IMR-90 (cell line): ENCODE measurements around the gene FGF12. TPM values are rescaled to one million over a fixed set of nuclear protein-coding genes. Genes with fewer than 3 reads are reported as not detected.

Source experiments
- ATAC-seq: fragments of 200-7000 bp; cut with Tn5 transposase; 2 replicates; pipeline ENCODE4 v1.9.1; 2020; ENCODE audit warnings: low read depth, mild to moderate bottlenecking, moderate library complexity
- BruUV-seq: library from RNA; stranded (reverse); fragments of 400-500 nt; replicated peaks from 2 replicates; lab custom pipeline; 2021; lab: Mats Ljungman, UMichigan
- CTCF ChIA-PET: fragments of 300-600 bp; formaldehyde crosslinking; extraction: SDS; loops from one replicate; lab custom pipeline; 2021; ENCODE audit warnings: antibody characterized with exemption; lab: Yijun Ruan, JAX
- POLR2A ChIA-PET: fragments of 300-600 bp; sonication (Branson Sonifier 250); formaldehyde crosslinking; loops from one replicate; lab custom pipeline; 2022; ENCODE audit warnings: antibody characterized with exemption; ENCODE audit not compliant: unreplicated experiment; lab: Charles Lee
- DNase-seq: peaks from one replicate; pipeline ENCODE4 v3.0.0; 2013
- H2AFZ ChIP-seq: replicated peaks from 2 replicates; pipeline ENCODE3; 2013; ENCODE audit warnings: low read length, mild to moderate bottlenecking; ENCODE audit not compliant: poor library complexity
- H2AK5ac ChIP-seq: 2 replicates; pipeline ENCODE4 v1.6.1; 2013; ENCODE audit warnings: low read depth, low read length, inconsistent platforms
- H2AK9ac ChIP-seq: replicated peaks from 2 replicates; pipeline ENCODE3; 2013; ENCODE audit warnings: mild to moderate bottlenecking, low read depth, low read length, moderate library complexity; ENCODE audit not compliant: poor library complexity
- H2BK120ac ChIP-seq: 2 replicates; pipeline ENCODE4 v1.6.1; 2013; ENCODE audit warnings: low read depth, low read length, inconsistent platforms
- H2BK15ac ChIP-seq: 3 replicates; pipeline ENCODE4 v1.6.1; 2013; ENCODE audit warnings: low read depth, low read length, inconsistent platforms
- H2BK20ac ChIP-seq: 2 replicates; pipeline ENCODE4 v1.6.1; 2013; ENCODE audit warnings: low read depth, mild to moderate bottlenecking, inconsistent platforms, low read length, moderate library complexity
- H2BK5ac ChIP-seq: 2 replicates; pipeline ENCODE4 v1.6.1; 2013; ENCODE audit warnings: mild to moderate bottlenecking, low read depth, low read length, inconsistent platforms; ENCODE audit not compliant: poor library complexity, severe bottlenecking
- H3K14ac ChIP-seq: replicated peaks from 2 replicates; pipeline ENCODE4 v1.6.1; 2013; ENCODE audit warnings: low read depth, low read length, inconsistent platforms
- H3K18ac ChIP-seq: 2 replicates; pipeline ENCODE4 v1.6.1; 2013; ENCODE audit warnings: low read depth, low read length, control low read depth
- H3K23ac ChIP-seq: 2 replicates; pipeline ENCODE4 v1.6.1; 2013; ENCODE audit warnings: low read depth, low read length, inconsistent platforms
- H3K27ac ChIP-seq: 2 replicates; pipeline ENCODE4 v1.5.1; 2013; ENCODE audit warnings: mild to moderate bottlenecking, control low read depth, low read length; ENCODE audit not compliant: insufficient read depth
- H3K27me3 ChIP-seq: 2 replicates; pipeline ENCODE4 v1.6.1; 2013; ENCODE audit warnings: low read length; ENCODE audit not compliant: control insufficient read depth, insufficient read depth
- H3K36me3 ChIP-seq: 2 replicates; pipeline ENCODE4 v1.6.1; 2013; ENCODE audit warnings: low read length, mixed read lengths; ENCODE audit not compliant: control insufficient read depth, insufficient read depth
- H3K4ac ChIP-seq: 2 replicates; pipeline ENCODE4 v1.6.1; 2013; ENCODE audit warnings: low read depth, low read length, inconsistent platforms
- H3K4me1 ChIP-seq: 2 replicates; pipeline ENCODE4 v1.6.1; 2013; ENCODE audit warnings: low read length, mixed read lengths; ENCODE audit not compliant: control insufficient read depth, insufficient read depth
- H3K4me2 ChIP-seq: 2 replicates; pipeline ENCODE4 v1.6.1; 2013; ENCODE audit warnings: low read depth, mild to moderate bottlenecking, control low read depth, low read length, moderate library complexity
- H3K4me3 ChIP-seq: 2 replicates; pipeline ENCODE4 v1.5.1; 2013; ENCODE audit warnings: low read depth, mild to moderate bottlenecking, control low read depth, low read length, moderate library complexity; ENCODE audit not compliant: insufficient read depth
- H3K56ac ChIP-seq: 2 replicates; pipeline ENCODE4 v1.6.1; 2013; ENCODE audit warnings: low read length, inconsistent platforms; ENCODE audit not compliant: insufficient read depth; ENCODE audit errors: extremely low read depth
- H3K79me1 ChIP-seq, 2 experiments: 2 replicates each; pipeline ENCODE4 v1.6.1; 2013; ENCODE audit warnings: low read length in 2 of 2, inconsistent platforms in 1 of 2, low read depth in 1 of 2
- H3K9ac ChIP-seq: 2 replicates; pipeline ENCODE4 v1.6.1; 2013; ENCODE audit warnings: low read depth, low read length, control low read depth
- H3K9me1 ChIP-seq: 2 replicates; pipeline ENCODE4 v1.6.1; 2013; ENCODE audit warnings: low read length, inconsistent platforms; ENCODE audit not compliant: insufficient read depth
- H3K9me3 ChIP-seq: 2 replicates; pipeline ENCODE4 v1.6.1; 2013; ENCODE audit warnings: low read length; ENCODE audit not compliant: control insufficient read depth, insufficient read depth
- H4K20me1 ChIP-seq: 2 replicates; pipeline ENCODE4 v1.6.1; 2013; ENCODE audit warnings: low read length, inconsistent platforms; ENCODE audit not compliant: insufficient read depth
- H4K5ac ChIP-seq: 2 replicates; pipeline ENCODE4 v1.6.1; 2013; ENCODE audit warnings: mild to moderate bottlenecking, low read depth, low read length, control low read depth
- H4K8ac ChIP-seq, 2 experiments: 2 replicates each; pipeline ENCODE4 v1.6.1; 2013; ENCODE audit warnings: low read depth in 2 of 2, low read length in 2 of 2, control low read depth in 1 of 2, inconsistent platforms in 1 of 2
- H4K91ac ChIP-seq: 2 replicates; pipeline ENCODE4 v1.6.1; 2013; ENCODE audit warnings: low read depth, low read length, inconsistent platforms; ENCODE audit not compliant: insufficient read depth
- CHD1 ChIP-seq: IDR thresholded peaks from 2 replicates; pipeline ENCODE4 v1.6.1; 2012; ENCODE audit warnings: low read depth, low read length, improper control_type of control experiment
- MAFK ChIP-seq: IDR thresholded peaks from 2 replicates; pipeline ENCODE4 v1.6.1; 2012; ENCODE audit warnings: low read depth, low read length, improper control_type of control experiment
- MAZ ChIP-seq: IDR thresholded peaks from 2 replicates; pipeline ENCODE4 v1.6.1; 2012; ENCODE audit warnings: low read depth, mild to moderate bottlenecking, low read length, improper control_type of control experiment, moderate library complexity, borderline replicate concordance
- MXI1 ChIP-seq: IDR thresholded peaks from 2 replicates; pipeline ENCODE4 v1.6.1; 2012; ENCODE audit warnings: low read depth, mild to moderate bottlenecking, low read length, moderate library complexity, borderline replicate concordance
- NFE2L2 ChIP-seq: fragments of 150-350 bp; IDR thresholded peaks from 2 replicates; pipeline ENCODE4 v1.6.1; 2016; ENCODE audit warnings: low read depth, mild to moderate bottlenecking, low read length
- WGBS, 2 experiments: methylation state at CpG; one replicate each; pipeline versions ENCODE4 v1.1.5 to v1.1.7; 2013; ENCODE audit warnings: missing lambda C conversion rate in 2 of 2; ENCODE audit not compliant: insufficient read length in 1 of 2; ENCODE audit errors: extremely low coverage in 2 of 2; 5-methylcytosine and 5-hydroxymethylcytosine counted together
- dilution Hi-C: fragments of 300-500 bp; cut with HindIII; formaldehyde crosslinking; loops from one replicate; pipeline ENCODE4 v1.14.3; 2018; ENCODE audit warnings: low sequenced_read_pairs; ENCODE audit not compliant: unreplicated experiment
- in situ Hi-C: fragments of 300-500 bp; cut with MboI; formaldehyde crosslinking; loops from 3 replicates; pipeline ENCODE4 v1.14.3; 2019; ENCODE audit warnings: low sequenced_read_pairs, inconsistent platforms, mixed read lengths
- intact Hi-C: fragments of 100-400 bp; cut with micrococcal nuclease; formaldehyde crosslinking; loops from 2 replicates; pipeline ENCODE4 v1.10.0; 2022
- polyA plus RNA-seq, 3 experiments: library from polyadenylated mRNA; depleted of rRNA; stranded (reverse); fragments of >200 nt; gene quantifications; 2 replicates each; pipeline ENCODE4 v1.2.3, GENCODE V29; 2012; ENCODE audit warnings: low replicate concordance in 1 of 3
- total RNA-seq: library from RNA; depleted of rRNA; stranded (reverse); fragments of >200 nt; gene quantifications from 2 replicates; pipeline ENCODE4 v1.2.3, GENCODE V29; 2012

FGF12 gene
- total and polyA plus RNA-seq, 2 of the 4 experiments (the other 2 are of a cell fraction), result not detected

DNA sequence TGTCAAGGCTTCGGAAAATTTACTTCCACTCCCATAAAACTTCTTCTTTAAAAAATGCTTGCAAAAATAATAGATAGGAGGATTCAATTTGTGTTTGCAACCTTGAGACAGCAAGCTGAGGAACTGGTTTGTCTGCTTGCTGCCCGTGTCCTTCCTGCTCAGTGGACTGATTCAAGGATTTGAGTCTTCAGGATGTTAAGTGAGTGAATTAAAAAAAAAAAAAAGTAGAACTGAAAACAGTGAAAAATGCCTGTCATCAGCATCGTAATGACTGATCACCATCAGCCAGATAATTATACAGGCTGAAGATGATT, 453.7 kb downstream of the FGF12 start:
- WGBS, 2 experiments, result no CpG with 5 or more reads among the region's 3 CpGs

More for the DNA sequence above, 453.7 kb downstream of the FGF12 start:
- Histone ChIP-seq H4K8ac (no peak overlapping the region), H2AK5ac (no peak overlapping the region), H2BK120ac (no peak overlapping the region), H3K18ac (no peak overlapping the region), H3K36me3 (no peaks in the 10 kb centered on the region), H2AFZ (no peak overlapping the region), H3K4me2 (no peak overlapping the region), H3K4me1 (no peaks in the 10 kb centered on the region), H4K5ac (no peak overlapping the region), H3K14ac (no peak overlapping the region), H3K9me3 (peaks cover 3% of the 10 kb centered on the region), H3K27me3 (no peaks in the 10 kb centered on the region), H2AK9ac (no peak overlapping the region), H3K79me1 (no peaks in the 10 kb centered on the region), H4K20me1 (no peaks in the 10 kb centered on the region), H3K56ac (no peak overlapping the region), H3K27ac (no peak overlapping the region), H2BK15ac (no peak overlapping the region), H3K4me3 (no peak overlapping the region), H3K4ac (no peak overlapping the region), H4K91ac (no peak overlapping the region), H2BK20ac (no peak overlapping the region), H2BK5ac (no peak overlapping the region), H3K9ac (no peak overlapping the region), H3K23ac (no peak overlapping the region), H3K9me1 (no peaks in the 10 kb centered on the region)
- ChIA-PET POLR2A (no interaction called here), CTCF (no interaction called here)
- intact Hi-C loops (no loop called here), in situ Hi-C loops (no loop called here), dilution Hi-C loops (no loop called here)
- DNase-seq, result no peak
- no TSS peak for BruUV-seq
- TF ChIP-seq MAFK (no peak), MAZ (no peak), NFE2L2 (no peak), MXI1 (no peak), CHD1 (no peak)
- ATAC-seq, result no peak
